Measurements from ENCODE around the gene TRPM3. TPM values are rescaled to one million over a fixed set of nuclear protein-coding genes. Genes with fewer than 3 reads are reported as not detected.

TRPM3 gene
- total and polyA plus RNA-seq, 2 of the 8 experiments (the other 6 are each of a cell fraction or from before 2014, with no cell fraction given): 2.4 to 10.9 TPM

DNA sequence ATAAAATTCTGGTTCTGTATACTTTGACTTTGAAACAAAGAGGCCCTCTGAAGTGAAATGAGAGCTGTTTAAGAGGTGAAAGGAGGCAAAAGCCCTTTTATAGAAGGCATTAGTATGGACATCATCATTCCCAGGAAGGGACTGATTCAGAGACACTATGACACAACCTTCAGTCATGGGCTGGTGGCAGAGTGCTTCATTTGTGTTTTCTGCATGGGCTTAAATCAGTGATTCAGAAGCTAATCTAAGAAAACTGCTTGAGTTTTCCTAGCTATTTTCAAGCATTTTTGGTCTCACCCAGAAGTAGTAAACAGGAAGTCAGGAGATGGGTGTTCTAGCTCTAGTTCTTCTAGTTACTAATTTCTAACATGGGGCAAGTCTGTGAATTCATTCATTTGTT lies 288.9 kb downstream of the TRPM3 start:
- FAIRE-seq: no peak
- POLR2A ChIA-PET (ENCODE audit: partially characterized antibody): no interaction called here
- CTCF ChIA-PET (ENCODE audit: partially characterized antibody): no interaction called here

More for the DNA sequence above, 288.9 kb downstream of the TRPM3 start:
- no peak overlapping the region for H4K8ac ChIP-seq (ENCODE audit: extremely low read depth, insufficient read depth, low read length)
- DNase-seq (ENCODE audit: low read depth in 1 of 2, low spot score in 2 of 2): no peak
- H3K18ac ChIP-seq (ENCODE audit: extremely low read depth, low read length): no peak overlapping the region
- H3K4me3 ChIP-seq (ENCODE audit: extremely low read depth in 1 of 4, insufficient read depth in 2 of 4, low read depth in 3 of 4, low read length in 4 of 4): no peak overlapping the region
- no peak overlapping the region for H2BK5ac ChIP-seq (ENCODE audit: low read depth, low read length)
- no peak overlapping the region for H3K4ac ChIP-seq (replicated peaks; ENCODE audit: insufficient read length, low read depth, low read length)
- no peak overlapping the region for H3K14ac ChIP-seq (ENCODE audit: insufficient read length)
- no peak overlapping the region for H2AFZ ChIP-seq (ENCODE audit: low read length)
- H3K79me1 ChIP-seq (ENCODE audit: low read depth, low read length): no peaks in the 10 kb centered on the region
- H2BK120ac ChIP-seq (replicated peaks; ENCODE audit: low read depth, low read length): no peak overlapping the region
- H2BK15ac ChIP-seq (ENCODE audit: low read length): no peak overlapping the region
- H4K20me1 ChIP-seq (replicated peaks in 1 of 2; ENCODE audit: control insufficient read depth in 1 of 2, insufficient read depth in 2 of 2, low read length in 2 of 2): no peaks in the 10 kb centered on the region
- H4K91ac ChIP-seq (replicated peaks; ENCODE audit: insufficient read length, low read length): no peak overlapping the region
- H2AK5ac ChIP-seq (ENCODE audit: low read depth, low read length): no peak overlapping the region
- TF ChIP-seq TBP (IDR thresholded peaks at IDR 0.05; ENCODE audit: low read depth, low read length): no peak
- TF ChIP-seq KDM5A (IDR thresholded peaks at IDR 0.05; ENCODE audit: low read length): no peak
- no peak for TF ChIP-seq TAF1 (IDR thresholded peaks at IDR 0.05; ENCODE audit: low read depth, low read length)
- TF ChIP-seq CHD1 (IDR thresholded peaks at IDR 0.05; ENCODE audit: low read depth, low read length): no peak
- no peak for TF ChIP-seq POLR2A (IDR thresholded peaks at IDR 0.05; ENCODE audit: control extremely low read depth in 1 of 2, low read depth in 2 of 2, low read length in 2 of 2)
- TF ChIP-seq CREB1 (IDR thresholded peaks at IDR 0.05): no peak
- no peak for TF ChIP-seq RFX5 (IDR thresholded peaks at IDR 0.05; ENCODE audit: borderline replicate concordance, low read depth, low read length)
- no peaks in the 10 kb centered on the region for H3K36me3 ChIP-seq (ENCODE audit: control insufficient read depth in 2 of 4, insufficient read depth in 4 of 4, low read length in 3 of 4)
- no peak overlapping the region for H2BK12ac ChIP-seq (ENCODE audit: low read depth, low read length)
- no peaks in the 10 kb centered on the region for H3K79me2 ChIP-seq (ENCODE audit: control insufficient read depth in 1 of 2, insufficient read depth in 2 of 2, low read length in 2 of 2)
- H4K5ac ChIP-seq (ENCODE audit: insufficient read length, low read depth, low read length): no peak overlapping the region
- H3K9me3 ChIP-seq (ENCODE audit: insufficient read depth in 2 of 2, low read depth in 1 of 2, low read length in 1 of 2): no peaks in the 10 kb centered on the region
- no peaks in the 10 kb centered on the region for H3K23me2 ChIP-seq (ENCODE audit: low read depth, low read length)
- H2BK20ac ChIP-seq (ENCODE audit: low read length): no peak overlapping the region
- no peak overlapping the region for H3K9ac ChIP-seq (replicated peaks in 1 of 4; ENCODE audit: extremely low read depth in 1 of 4, low read depth in 3 of 4, low read length in 3 of 4)
- H3K27ac ChIP-seq (ENCODE audit: low read depth, low read length): no peak overlapping the region
- H3K56ac ChIP-seq (replicated peaks; ENCODE audit: insufficient read length, low read depth, low read length): no peak overlapping the region
- no peaks in the 10 kb centered on the region for H3K27me3 ChIP-seq (replicated peaks in 1 of 4; ENCODE audit: control insufficient read depth in 3 of 4, extremely low read depth in 1 of 4, insufficient read depth in 3 of 4, low read length in 3 of 4)
- no peaks in the 10 kb centered on the region for H3K4me1 ChIP-seq (replicated peaks in 1 of 4; ENCODE audit: control insufficient read depth in 3 of 4, insufficient read depth in 4 of 4, low read length in 3 of 4)
- no peak overlapping the region for H3K23ac ChIP-seq (ENCODE audit: insufficient read length)
- H3K4me2 ChIP-seq (ENCODE audit: insufficient read depth in 1 of 2, low read depth in 2 of 2, low read length in 2 of 2): no peak overlapping the region

Measured in H1 (cell line).